Liver (tissue), 9 donors: ENCODE measurements around the gene MMP13. TPM values are rescaled to one million over a fixed set of nuclear protein-coding genes. Genes with fewer than 3 reads are reported as not detected.

ENCODE experiments used
- DNase-seq: peaks from one replicate; pipeline ENCODE4 v3.0.0-alpha.2; 2017; ENCODE audit warnings: low spot score
- H3K27ac ChIP-seq, 2 donors: one replicate each; pipeline ENCODE4 v1.7.0; 2013; ENCODE audit warnings: inconsistent platforms in 2 of 2, low read length in 2 of 2, control low read depth in 1 of 2, low read depth in 1 of 2, mild to moderate bottlenecking in 1 of 2
- H3K27me3 ChIP-seq, 4 donors: one replicate each; pipeline versions ENCODE4 v1.6.1 to v1.7.0; 2013; ENCODE audit warnings: low read length in 3 of 4, inconsistent platforms in 1 of 4, mild to moderate bottlenecking in 1 of 4, moderate library complexity in 1 of 4; ENCODE audit not compliant: control insufficient read depth in 4 of 4, insufficient read depth in 4 of 4
- H3K36me3 ChIP-seq, 4 donors: one replicate each; pipeline versions ENCODE4 v1.6.1 to v1.7.0; 2013; ENCODE audit warnings: low read length in 3 of 4, mild to moderate bottlenecking in 3 of 4, low read depth in 1 of 4, moderate library complexity in 1 of 4; ENCODE audit not compliant: control insufficient read depth in 4 of 4, insufficient read depth in 3 of 4
- H3K4me1 ChIP-seq, 4 donors: one replicate each; pipeline versions ENCODE4 v1.6.1 to v1.7.0; 2013; ENCODE audit warnings: low read length in 3 of 4, mild to moderate bottlenecking in 3 of 4, moderate library complexity in 1 of 4; ENCODE audit not compliant: control insufficient read depth in 4 of 4, insufficient read depth in 4 of 4
- H3K4me3 ChIP-seq, 3 donors: one replicate each; pipeline versions ENCODE4 v1.6.1 to v1.7.0; 2013; ENCODE audit warnings: low read length in 3 of 3, control low read depth in 1 of 3, low read depth in 1 of 3, mild to moderate bottlenecking in 1 of 3
- H3K9ac ChIP-seq, 2 donors: one replicate each; pipeline ENCODE4 v1.7.0; 2013; ENCODE audit warnings: low read length in 2 of 2, mild to moderate bottlenecking in 2 of 2, moderate library complexity in 2 of 2, control low read depth in 1 of 2, low read depth in 1 of 2
- H3K9me3 ChIP-seq, 4 donors: one replicate each; pipeline versions ENCODE4 v1.6.1 to v1.7.0; 2013; ENCODE audit warnings: low read length in 3 of 4; ENCODE audit not compliant: control insufficient read depth in 4 of 4
- EGR1 ChIP-seq, 2 donors: IDR thresholded peaks; 2 replicates each; pipeline ENCODE4 v1.6.1; 2016 to 2018; ENCODE audit warnings: antibody characterized with exemption in 2 of 2, low read depth in 2 of 2
- FOXA1 ChIP-seq: IDR thresholded peaks from 2 replicates; pipeline ENCODE4 v1.6.1; 2016; ENCODE audit warnings: antibody characterized with exemption
- FOXA2 ChIP-seq: IDR thresholded peaks from 2 replicates; pipeline ENCODE4 v1.6.1; 2016; ENCODE audit warnings: antibody characterized with exemption
- GABPA ChIP-seq, 2 donors: IDR thresholded peaks in 1 of 2; conservative IDR thresholded peaks in 1 of 2; 2 replicates each; pipeline ENCODE4 v1.6.1; 2016; ENCODE audit warnings: antibody characterized with exemption in 2 of 2, mild to moderate bottlenecking in 1 of 2, moderate library complexity in 1 of 2
- HNF4A ChIP-seq, 2 donors: conservative IDR thresholded peaks; 2 replicates each; pipeline ENCODE4 v1.6.1; 2016; ENCODE audit warnings: antibody characterized with exemption in 2 of 2, mild to moderate bottlenecking in 2 of 2
- HNF4G ChIP-seq: IDR thresholded peaks from 2 replicates; pipeline ENCODE4 v1.6.1; 2016; ENCODE audit warnings: antibody characterized with exemption
- JUND ChIP-seq, 2 donors: IDR thresholded peaks; 2 replicates each; pipeline ENCODE4 v1.6.1; 2016; ENCODE audit warnings: antibody characterized with exemption in 2 of 2
- NR2F2 ChIP-seq: IDR thresholded peaks from 2 replicates; pipeline ENCODE4 v1.6.1; 2016; ENCODE audit warnings: antibody characterized with exemption
- RAD21 ChIP-seq, 2 donors: IDR thresholded peaks; 2 replicates each; pipeline ENCODE4 v1.6.1; 2016; ENCODE audit warnings: antibody characterized with exemption in 2 of 2, mild to moderate bottlenecking in 2 of 2
- RXRA ChIP-seq, 2 donors: IDR thresholded peaks; 2 replicates each; pipeline ENCODE4 v1.6.1; 2017 to 2018; ENCODE audit warnings: antibody characterized with exemption in 2 of 2, mild to moderate bottlenecking in 1 of 2
- SP1 ChIP-seq: IDR thresholded peaks from 2 replicates; pipeline ENCODE4 v1.6.1; 2018; ENCODE audit warnings: antibody characterized with exemption, mild to moderate bottlenecking
- TAF1 ChIP-seq: conservative IDR thresholded peaks from 2 replicates; pipeline ENCODE4 v1.6.1; 2016; ENCODE audit warnings: antibody characterized with exemption, mild to moderate bottlenecking
- YY1 ChIP-seq: IDR thresholded peaks from 2 replicates; pipeline ENCODE4 v1.6.1; 2016; ENCODE audit warnings: antibody characterized with exemption, mild to moderate bottlenecking
- WGBS: extraction: QIAGEN DNeasy Blood & Tissue Kit; methylation state at CpG from one replicate; pipeline ENCODE4 v1.1.7; 2013; 5-methylcytosine and 5-hydroxymethylcytosine counted together
- polyA plus RNA-seq, 2 donors: library from polyadenylated mRNA; stranded (reverse) in 1 of 2; unstranded in 1 of 2; fragments of 200-250 nt in 1 of 2; fragments of >200 nt in 1 of 2; fragmentation: Nextera tagmentation in 1 of 2; extraction: Ambion mirVana in 1 of 2; gene quantifications; one replicate each; pipeline versions ENCODE4 v1.2.1 to v1.2.3, GENCODE V29; 2013 to 2015
- total RNA-seq, 2 donors: library from RNA; depleted of rRNA; stranded (reverse); fragments of >200 nt; gene quantifications; one replicate each; pipeline ENCODE4 v1.2.3, GENCODE V29; 2014
- TF ChIP-seq, protein P1 (sequence below): IDR thresholded peaks from 2 replicates; pipeline ENCODE4 v1.6.1; 2016; ENCODE audit warnings: antibody characterized with exemption
- TF ChIP-seq, protein P2 (sequence below): fragments of 150-350 bp; IDR thresholded peaks from 2 replicates; pipeline ENCODE4 v1.5.1; 2017; ENCODE audit warnings: improper control_type of control experiment, low read depth, low read length; ENCODE audit not compliant: missing input control
- TF ChIP-seq, protein P3 (sequence below): IDR thresholded peaks from 2 replicates; pipeline ENCODE4 v1.6.1; 2016; ENCODE audit warnings: antibody characterized with exemption, mild to moderate bottlenecking
- TF ChIP-seq, protein P4 (sequence below): IDR thresholded peaks from 2 replicates; pipeline ENCODE4 v1.6.1; 2016; ENCODE audit warnings: antibody characterized with exemption
- donor health status: healthy.
- donor health status: healthy.
- donor health status: healthy.
- donor health status: healthy.
- donor health status: healthy.

The MMP13 gene
- total and polyA plus RNA-seq, 4 donors, result not detected

DNA sequence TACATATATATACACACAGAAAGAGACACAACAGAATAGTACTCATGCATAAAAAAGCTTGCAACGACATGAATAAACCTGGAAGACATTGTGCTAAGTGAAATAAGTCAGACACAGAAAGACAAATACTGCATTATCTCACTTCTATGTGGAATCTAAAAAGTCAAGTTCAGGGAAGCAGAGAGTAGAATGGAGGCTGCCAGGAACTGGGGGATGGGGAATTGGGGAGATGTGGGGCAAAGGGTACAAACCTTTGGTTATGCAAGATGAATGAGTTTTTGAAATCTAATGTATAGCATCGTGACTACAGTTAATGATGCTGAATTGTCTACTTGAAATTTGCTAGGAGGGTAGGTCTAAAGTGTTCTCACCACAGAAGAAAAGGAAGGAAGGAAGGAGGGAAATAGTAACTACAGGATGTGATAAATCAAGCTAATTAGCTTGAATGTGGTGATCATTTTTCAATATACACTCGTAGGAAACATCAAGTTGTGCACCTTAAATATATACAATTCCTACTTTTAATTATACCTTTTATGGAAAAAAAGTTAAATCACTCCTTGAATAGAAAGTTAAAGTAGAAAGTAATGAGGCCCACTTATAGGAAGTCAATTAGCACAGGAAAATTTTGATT is 33.8 kb downstream of the MMP13 start:
- Histone ChIP-seq H3K9ac (no peak overlapping the region), H3K36me3 (no peaks in the 10 kb centered on the region), H3K27me3 (no peaks in the 10 kb centered on the region), H3K9me3 (no peaks in the 10 kb centered on the region), H3K27ac (no peak overlapping the region), H3K4me3 (no peak overlapping the region), H3K4me1 (no peaks in the 10 kb centered on the region)
- 52% methylated on average over 3 of the region's 3 CpGs for WGBS
- no peak for DNase-seq
- TF ChIP-seq EGR1 (IDR thresholded peaks at IDR 0.05; ENCODE audit: low read depth in 2 of 2) (no peak), TAF1 (no peak), FOXA2 (no peak), NR2F2 (no peak), JUND (IDR thresholded peaks at IDR 0.05) (no peak), GABPA (IDR thresholded peaks at IDR 0.05 in 1 of 2, conservative IDR thresholded peaks at IDR 0.05 in 1 of 2) (no peak), RAD21 (IDR thresholded peaks at IDR 0.05) (no peak), RXRA (IDR thresholded peaks at IDR 0.05) (peak in 1 of 2 donors; percentile 66), HNF4A (conservative IDR thresholded peaks at IDR 0.05) (peak in 1 of 2 donors; percentile 21), SP1 (no peak), FOXA1 (no peak), YY1 (peak; percentile 16)
- TF ChIP-seq, protein P1, sequence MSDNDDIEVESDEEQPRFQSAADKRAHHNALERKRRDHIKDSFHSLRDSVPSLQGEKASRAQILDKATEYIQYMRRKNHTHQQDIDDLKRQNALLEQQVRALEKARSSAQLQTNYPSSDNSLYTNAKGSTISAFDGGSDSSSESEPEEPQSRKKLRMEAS, result peak; percentile 27
- TF ChIP-seq, protein P2, sequence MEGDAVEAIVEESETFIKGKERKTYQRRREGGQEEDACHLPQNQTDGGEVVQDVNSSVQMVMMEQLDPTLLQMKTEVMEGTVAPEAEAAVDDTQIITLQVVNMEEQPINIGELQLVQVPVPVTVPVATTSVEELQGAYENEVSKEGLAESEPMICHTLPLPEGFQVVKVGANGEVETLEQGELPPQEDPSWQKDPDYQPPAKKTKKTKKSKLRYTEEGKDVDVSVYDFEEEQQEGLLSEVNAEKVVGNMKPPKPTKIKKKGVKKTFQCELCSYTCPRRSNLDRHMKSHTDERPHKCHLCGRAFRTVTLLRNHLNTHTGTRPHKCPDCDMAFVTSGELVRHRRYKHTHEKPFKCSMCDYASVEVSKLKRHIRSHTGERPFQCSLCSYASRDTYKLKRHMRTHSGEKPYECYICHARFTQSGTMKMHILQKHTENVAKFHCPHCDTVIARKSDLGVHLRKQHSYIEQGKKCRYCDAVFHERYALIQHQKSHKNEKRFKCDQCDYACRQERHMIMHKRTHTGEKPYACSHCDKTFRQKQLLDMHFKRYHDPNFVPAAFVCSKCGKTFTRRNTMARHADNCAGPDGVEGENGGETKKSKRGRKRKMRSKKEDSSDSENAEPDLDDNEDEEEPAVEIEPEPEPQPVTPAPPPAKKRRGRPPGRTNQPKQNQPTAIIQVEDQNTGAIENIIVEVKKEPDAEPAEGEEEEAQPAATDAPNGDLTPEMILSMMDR, result no peak

DNA sequence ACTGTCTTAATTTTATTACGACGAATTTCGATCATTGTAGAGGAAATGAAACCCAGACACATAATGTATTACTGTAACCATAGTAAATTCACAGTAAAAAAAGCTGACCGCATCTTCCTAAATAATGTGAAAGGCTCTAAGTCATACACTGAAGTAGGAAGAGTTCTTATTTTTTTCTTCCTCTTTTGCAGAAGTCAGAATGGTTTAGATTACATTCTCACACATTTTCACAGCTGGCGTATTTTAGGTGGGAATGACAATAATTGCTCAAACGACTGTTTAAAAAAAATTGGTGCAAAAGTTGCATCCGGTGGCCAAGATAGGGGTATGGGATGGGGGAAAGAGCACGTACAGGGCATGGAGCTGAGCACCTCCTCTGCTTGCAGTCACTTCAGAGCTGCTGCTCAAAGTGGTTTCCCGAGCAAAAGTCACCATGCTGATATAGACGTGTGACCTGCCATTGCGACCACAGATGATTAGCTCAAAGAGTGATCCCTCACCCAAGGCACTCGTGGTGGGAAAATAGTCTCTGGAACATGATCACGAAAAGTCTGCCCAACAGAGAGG is 35.3 kb downstream of the MMP13 start:
- H3K27me3 ChIP-seq, result no peaks in the 10 kb centered on the region
- H3K27ac ChIP-seq, result no peak overlapping the region

More for the DNA sequence above, 35.3 kb downstream of the MMP13 start:
- 76% methylated on average over 13 of the region's 13 CpGs for WGBS
- no peak for DNase-seq
- Histone ChIP-seq H3K4me1 (no peaks in the 10 kb centered on the region), H3K36me3 (no peaks in the 10 kb centered on the region), H3K9ac (no peak overlapping the region), H3K9me3 (no peaks in the 10 kb centered on the region), H3K4me3 (no peak overlapping the region)
- no peak for TF ChIP-seq RAD21 (IDR thresholded peaks at IDR 0.05)
- TF ChIP-seq HNF4A (conservative IDR thresholded peaks at IDR 0.05), result no peak
- TF ChIP-seq GABPA (IDR thresholded peaks at IDR 0.05 in 1 of 2, conservative IDR thresholded peaks at IDR 0.05 in 1 of 2), result no peak
- no peak for TF ChIP-seq HNF4G
- TF ChIP-seq NR2F2, result no peak
- no peak for TF ChIP-seq FOXA1
- no peak for TF ChIP-seq SP1
- TF ChIP-seq, protein P3, sequence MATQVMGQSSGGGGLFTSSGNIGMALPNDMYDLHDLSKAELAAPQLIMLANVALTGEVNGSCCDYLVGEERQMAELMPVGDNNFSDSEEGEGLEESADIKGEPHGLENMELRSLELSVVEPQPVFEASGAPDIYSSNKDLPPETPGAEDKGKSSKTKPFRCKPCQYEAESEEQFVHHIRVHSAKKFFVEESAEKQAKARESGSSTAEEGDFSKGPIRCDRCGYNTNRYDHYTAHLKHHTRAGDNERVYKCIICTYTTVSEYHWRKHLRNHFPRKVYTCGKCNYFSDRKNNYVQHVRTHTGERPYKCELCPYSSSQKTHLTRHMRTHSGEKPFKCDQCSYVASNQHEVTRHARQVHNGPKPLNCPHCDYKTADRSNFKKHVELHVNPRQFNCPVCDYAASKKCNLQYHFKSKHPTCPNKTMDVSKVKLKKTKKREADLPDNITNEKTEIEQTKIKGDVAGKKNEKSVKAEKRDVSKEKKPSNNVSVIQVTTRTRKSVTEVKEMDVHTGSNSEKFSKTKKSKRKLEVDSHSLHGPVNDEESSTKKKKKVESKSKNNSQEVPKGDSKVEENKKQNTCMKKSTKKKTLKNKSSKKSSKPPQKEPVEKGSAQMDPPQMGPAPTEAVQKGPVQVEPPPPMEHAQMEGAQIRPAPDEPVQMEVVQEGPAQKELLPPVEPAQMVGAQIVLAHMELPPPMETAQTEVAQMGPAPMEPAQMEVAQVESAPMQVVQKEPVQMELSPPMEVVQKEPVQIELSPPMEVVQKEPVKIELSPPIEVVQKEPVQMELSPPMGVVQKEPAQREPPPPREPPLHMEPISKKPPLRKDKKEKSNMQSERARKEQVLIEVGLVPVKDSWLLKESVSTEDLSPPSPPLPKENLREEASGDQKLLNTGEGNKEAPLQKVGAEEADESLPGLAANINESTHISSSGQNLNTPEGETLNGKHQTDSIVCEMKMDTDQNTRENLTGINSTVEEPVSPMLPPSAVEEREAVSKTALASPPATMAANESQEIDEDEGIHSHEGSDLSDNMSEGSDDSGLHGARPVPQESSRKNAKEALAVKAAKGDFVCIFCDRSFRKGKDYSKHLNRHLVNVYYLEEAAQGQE, result no peak
- TF ChIP-seq, protein P2, result no peak
- no peak for TF ChIP-seq TAF1
- TF ChIP-seq EGR1 (IDR thresholded peaks at IDR 0.05; ENCODE audit: low read depth in 2 of 2), result no peak
- TF ChIP-seq RXRA (IDR thresholded peaks at IDR 0.05), result no peak
- TF ChIP-seq, protein P4, sequence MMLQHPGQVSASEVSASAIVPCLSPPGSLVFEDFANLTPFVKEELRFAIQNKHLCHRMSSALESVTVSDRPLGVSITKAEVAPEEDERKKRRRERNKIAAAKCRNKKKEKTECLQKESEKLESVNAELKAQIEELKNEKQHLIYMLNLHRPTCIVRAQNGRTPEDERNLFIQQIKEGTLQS, result no peak
- no peak for TF ChIP-seq YY1
- no peak for TF ChIP-seq JUND (IDR thresholded peaks at IDR 0.05)
- TF ChIP-seq FOXA2, result no peak
